Sigmoid colon (tissue), 4 donors: ENCODE results near the gene FNTB.

Experiments
- CTCF ChIP-seq, 4 experiments: fragments of 450-650 bp in 3 of 4; fragments of 200-600 bp in 1 of 4; IDR thresholded peaks; one replicate each; pipeline ENCODE4 v1.5.1; 2016 to 2019; ENCODE audit warnings: antibody characterized with exemption in 4 of 4, mild to moderate bottlenecking in 3 of 4, moderate library complexity in 2 of 4
- EP300 ChIP-seq, 4 donors: sonication (generic); formaldehyde crosslinking; IDR thresholded peaks; one replicate each; pipeline ENCODE4 v1.6.1; 2017; ENCODE audit warnings: antibody characterized with exemption in 4 of 4
- POLR2A ChIP-seq, 2 donors: fragments of 450-650 bp; IDR thresholded peaks; one replicate each; pipeline ENCODE4 v1.6.1; 2016; ENCODE audit warnings: antibody characterized with exemption in 2 of 2, mild to moderate bottlenecking in 2 of 2, moderate library complexity in 2 of 2
- POLR2AphosphoS5 ChIP-seq, 4 donors: sonication (generic); formaldehyde crosslinking; IDR thresholded peaks; one replicate each; pipeline ENCODE4 v1.6.1; 2017; ENCODE audit warnings: antibody characterized with exemption in 4 of 4

DNA sequence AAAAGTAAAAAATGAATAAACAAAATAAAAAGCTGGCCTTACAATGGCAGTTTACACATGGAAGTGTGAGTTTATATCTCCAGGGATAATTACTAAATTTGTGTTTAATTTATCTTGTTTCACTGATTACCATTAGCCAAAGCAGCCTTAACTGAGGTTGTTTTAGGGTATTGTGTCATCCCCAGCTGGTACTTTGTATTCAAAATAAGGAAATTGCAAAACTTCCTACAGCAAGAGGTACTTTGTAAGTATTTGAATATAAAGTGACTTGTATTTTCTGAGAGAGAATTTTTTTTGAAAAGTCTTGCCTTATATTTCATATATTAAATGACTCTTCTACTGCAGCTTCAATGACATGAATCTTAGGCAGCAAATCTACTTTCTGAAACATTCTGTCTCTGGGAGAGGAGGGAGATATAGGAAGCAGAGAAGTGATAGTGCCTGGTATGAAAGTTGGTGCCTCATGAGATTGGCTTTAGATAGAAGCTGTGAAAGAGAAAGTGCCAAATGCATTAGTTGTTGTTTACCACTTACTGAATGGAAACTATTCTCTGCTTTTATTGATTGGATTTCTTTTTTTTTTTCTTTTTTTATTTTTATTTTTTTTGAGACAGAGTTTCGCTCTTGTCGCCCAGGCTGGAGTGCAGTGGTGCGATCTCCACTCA, 6.7 kb downstream of the FNTB start:
- no peak for TF ChIP-seq POLR2A (IDR thresholded peaks at IDR 0.05)
- no peak for TF ChIP-seq CTCF (IDR thresholded peaks at IDR 0.05)
- no peak for TF ChIP-seq EP300 (IDR thresholded peaks at IDR 0.05)
- TF ChIP-seq POLR2AphosphoS5 (IDR thresholded peaks at IDR 0.05) = no peak
